ENCODE measurements around the gene DNAL4.

The DNAL4 gene, protein sequence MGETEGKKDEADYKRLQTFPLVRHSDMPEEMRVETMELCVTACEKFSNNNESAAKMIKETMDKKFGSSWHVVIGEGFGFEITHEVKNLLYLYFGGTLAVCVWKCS

DNA sequence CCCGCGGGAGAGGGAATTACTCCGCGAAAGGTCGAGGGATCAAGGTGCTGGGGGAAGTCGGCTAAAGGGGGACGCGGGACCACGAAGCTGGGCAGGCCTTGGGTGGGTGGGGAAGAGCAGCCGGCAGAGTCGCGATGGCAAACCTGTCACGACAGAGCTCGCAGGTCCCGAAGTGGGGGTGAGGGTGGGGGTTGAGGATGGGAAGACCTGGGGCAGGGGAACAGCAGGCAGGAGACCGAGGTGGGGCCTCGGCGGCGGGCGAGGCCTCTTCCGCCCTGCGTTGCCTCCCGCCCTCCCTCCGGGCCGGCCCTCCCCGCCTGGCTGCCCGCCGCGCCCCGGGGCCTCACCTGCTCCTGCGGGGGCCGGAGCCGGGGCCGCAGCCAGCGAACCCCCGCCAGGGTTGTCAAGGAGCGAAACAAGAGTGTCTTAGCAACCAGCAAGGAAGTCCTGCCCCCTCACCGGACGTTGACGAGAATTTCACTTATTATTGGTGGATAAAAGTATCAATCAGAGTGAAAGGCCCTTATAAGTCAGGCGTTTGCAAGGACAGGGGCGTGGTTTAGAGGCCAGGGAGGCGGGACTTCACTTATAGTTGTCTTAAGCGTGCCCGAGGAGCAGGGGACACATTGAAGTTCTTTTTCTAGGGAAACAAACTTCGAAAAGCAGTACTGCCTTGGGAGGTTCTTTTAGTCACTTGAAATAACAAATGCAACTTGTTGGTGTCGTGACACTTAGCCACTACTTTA, at the start of gene DNAL4:
Gene DNAL4 (minus strand): TSS at position 423 of the 746 bp plus-strand sequence. CDS start 11,412 bp downstream, outside the sequence.
- Histone ChIP-seq H3K36me3 (replicated peaks) (no peaks in the 10 kb centered on the region), H3K4me3 (peak within 1 kb of the TSS; percentile 53), H3K27me3 (ENCODE audit: low read depth) (peaks cover 9% of the 10 kb centered on the region; the same call in 1 of the 2 replicates), H3K9me3 (no peaks in the 10 kb centered on the region), H3K4me1 (peaks cover 6% of the 10 kb centered on the region)
- peak; percentile 95 to 96 for DNase-seq (ENCODE audit: low spot score in 2 of 2)
- in situ Hi-C loops (cut with MboI; ENCODE audit: low sequenced_read_pairs) = no loop called here

DNA sequence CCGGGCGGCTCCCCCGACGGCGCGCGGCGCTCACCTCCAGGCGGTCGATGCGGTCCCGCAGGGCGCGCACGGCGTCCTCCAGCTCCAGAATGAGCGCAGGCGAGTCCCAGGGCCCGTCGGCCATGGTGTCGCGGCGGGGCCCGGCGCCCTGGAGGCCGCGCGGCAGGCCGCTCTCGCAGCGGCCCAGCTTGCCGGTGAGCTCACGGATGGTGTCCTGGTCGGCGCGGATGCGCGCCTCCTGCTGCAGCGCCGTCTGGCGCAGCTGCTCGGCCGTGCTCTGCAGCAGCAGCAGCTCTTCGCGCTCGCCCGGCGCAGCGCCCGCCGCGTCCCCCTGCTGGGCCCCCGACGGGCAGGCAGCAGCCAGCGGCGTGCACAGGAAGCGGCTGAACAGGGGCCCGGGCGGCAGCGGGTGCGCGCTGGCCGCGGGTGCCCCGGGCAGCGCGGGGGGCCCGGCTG, 49.3 kb upstream of the DNAL4 start:
- peak overlapping the region; percentile 14; the same call in 1 of the 2 replicates for H3K4me3 ChIP-seq
- in situ Hi-C loops (cut with MboI; ENCODE audit: low sequenced_read_pairs) = no loop called here
- peak; percentile 29 to 50 for DNase-seq (ENCODE audit: low spot score in 2 of 2)
- H3K4me1 ChIP-seq = no peaks in the 10 kb centered on the region; the same call in 1 of the 2 replicates
- H3K36me3 ChIP-seq (replicated peaks) = no peaks in the 10 kb centered on the region
- no peaks in the 10 kb centered on the region for H3K9me3 ChIP-seq
- peaks cover 38% of the 10 kb centered on the region for H3K27me3 ChIP-seq (ENCODE audit: low read depth)

DNA sequence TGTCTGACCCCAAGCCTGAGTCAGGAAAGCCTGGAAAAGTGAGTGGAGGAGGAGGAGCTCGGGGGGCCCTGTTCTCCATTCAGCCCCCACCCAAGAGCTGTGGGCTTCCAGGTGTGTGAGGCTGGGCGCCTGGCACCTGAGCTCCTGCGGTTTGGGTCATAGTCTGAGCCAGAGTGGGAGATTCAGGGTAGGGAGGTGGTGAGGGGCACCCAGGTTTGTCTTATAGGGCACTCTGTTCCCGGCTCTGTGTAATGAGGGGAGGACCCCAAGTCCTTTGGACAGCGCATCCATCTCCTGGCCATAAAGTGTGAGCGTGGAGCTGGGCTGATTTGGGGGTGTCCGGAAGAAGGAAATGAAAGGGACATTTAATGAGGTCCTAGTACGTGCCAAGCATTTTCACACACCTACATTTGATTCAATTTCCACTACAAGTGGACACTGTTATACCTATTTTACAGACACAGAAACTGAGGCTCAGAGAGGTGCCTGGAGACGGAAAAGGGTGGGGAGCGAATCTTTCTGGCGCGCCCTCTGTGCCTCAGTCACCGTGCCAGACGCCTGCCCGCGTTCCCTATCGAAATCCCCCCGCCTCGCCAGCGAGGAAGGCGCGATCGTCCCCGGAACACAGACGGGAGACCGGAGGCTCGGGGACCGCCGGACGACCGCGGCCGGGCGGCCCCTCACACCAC, 48.7 kb upstream of the DNAL4 start:
- in situ Hi-C loops (cut with MboI; ENCODE audit: low sequenced_read_pairs) = no loop called here
- no peaks in the 10 kb centered on the region for H3K36me3 ChIP-seq (replicated peaks)
- no peak for DNase-seq (ENCODE audit: low spot score in 2 of 2)
- no peaks in the 10 kb centered on the region; the same call in 1 of the 2 replicates for H3K4me1 ChIP-seq
- peak overlapping the region; percentile 14; the same call in 1 of the 2 replicates for H3K4me3 ChIP-seq
- peaks cover 36% of the 10 kb centered on the region for H3K27me3 ChIP-seq (ENCODE audit: low read depth)
- no peaks in the 10 kb centered on the region for H3K9me3 ChIP-seq

DNA sequence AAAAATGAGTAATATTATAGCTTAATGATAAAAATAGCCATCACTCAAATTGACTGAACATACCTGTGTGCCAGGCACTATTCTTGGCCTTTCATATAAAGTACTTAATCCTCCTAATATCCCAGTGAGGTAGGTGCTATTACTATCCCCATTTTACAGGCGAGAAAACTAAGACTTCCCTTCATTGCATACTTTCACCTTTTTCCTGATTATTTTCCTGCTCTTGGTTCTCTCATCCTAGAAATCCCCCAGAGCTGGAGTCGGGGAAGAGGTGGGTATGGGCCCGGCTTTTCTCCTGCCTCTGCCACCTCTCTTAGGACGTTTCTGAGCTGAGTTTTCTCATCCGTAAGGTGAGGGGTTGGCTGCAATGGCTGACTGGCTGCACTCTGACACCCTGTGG, 47.7 kb upstream of the DNAL4 start:
- no peaks in the 10 kb centered on the region for H3K9me3 ChIP-seq
- H3K36me3 ChIP-seq (replicated peaks) = no peaks in the 10 kb centered on the region
- H3K4me1 ChIP-seq = no peaks in the 10 kb centered on the region; the same call in 1 of the 2 replicates
- peaks cover 40% of the 10 kb centered on the region for H3K27me3 ChIP-seq (ENCODE audit: low read depth)
- no peak for DNase-seq (ENCODE audit: low spot score in 2 of 2)
- in situ Hi-C loops (cut with MboI; ENCODE audit: low sequenced_read_pairs) = no loop called here
- H3K4me3 ChIP-seq = no peak overlapping the region

DNA sequence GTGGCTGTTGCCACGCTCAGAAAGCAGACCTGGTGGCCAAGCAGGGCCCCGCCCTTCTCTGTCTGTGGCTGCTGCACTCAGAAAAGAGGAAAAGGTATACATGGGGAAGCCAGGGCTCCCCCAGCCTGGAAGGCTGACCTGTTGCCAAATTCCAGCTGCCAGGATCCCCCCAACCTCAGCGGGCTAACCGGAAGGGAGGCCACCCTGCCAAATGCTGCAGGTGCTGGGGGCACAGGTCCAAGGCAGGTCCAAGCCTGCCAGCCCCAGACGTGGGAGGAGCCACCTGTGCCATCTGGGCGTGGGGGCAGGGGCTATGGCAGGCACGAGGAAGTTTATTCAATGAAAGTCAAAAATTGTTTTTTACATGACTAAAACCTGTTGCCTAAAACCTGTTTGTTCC, 47.3 kb upstream of the DNAL4 start:
- H3K4me3 ChIP-seq = no peak overlapping the region
- H3K36me3 ChIP-seq (replicated peaks) = no peaks in the 10 kb centered on the region
- H3K4me1 ChIP-seq = peaks cover under 1% of the 10 kb centered on the region; the same call in 1 of the 2 replicates
- H3K9me3 ChIP-seq = no peaks in the 10 kb centered on the region
- in situ Hi-C loops (cut with MboI; ENCODE audit: low sequenced_read_pairs) = no loop called here
- DNase-seq (ENCODE audit: low spot score in 2 of 2) = no peak
- H3K27me3 ChIP-seq (ENCODE audit: low read depth) = peaks cover 44% of the 10 kb centered on the region

DNA sequence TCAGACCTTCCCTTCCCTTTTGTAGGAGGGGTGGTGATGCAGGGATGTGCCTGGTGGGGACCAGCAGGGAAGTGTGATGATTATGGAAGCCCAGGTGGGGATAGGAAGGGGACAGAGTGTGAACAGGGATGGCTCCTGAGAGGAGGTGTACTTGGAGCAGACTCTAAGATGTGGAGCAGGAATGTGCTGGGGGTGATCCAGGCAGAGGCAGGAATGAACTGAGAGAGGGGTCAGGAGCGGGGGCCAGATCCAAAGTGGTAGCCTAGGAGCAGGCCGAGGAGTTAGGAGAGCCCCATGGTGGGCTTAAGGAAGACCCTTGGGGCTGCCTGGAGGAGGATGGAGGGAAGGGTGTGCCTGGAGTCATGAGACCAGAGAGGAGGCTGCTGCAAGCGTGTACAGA, 46.2 kb upstream of the DNAL4 start:
- Histone ChIP-seq H3K36me3 (replicated peaks) (no peaks in the 10 kb centered on the region), H3K27me3 (ENCODE audit: low read depth) (peaks cover 47% of the 10 kb centered on the region), H3K4me1 (peaks cover 7% of the 10 kb centered on the region; the same call in 1 of the 2 replicates), H3K4me3 (no peak overlapping the region), H3K9me3 (no peaks in the 10 kb centered on the region)
- in situ Hi-C loops (cut with MboI; ENCODE audit: low sequenced_read_pairs) = no loop called here
- no peak for DNase-seq (ENCODE audit: low spot score in 2 of 2)

DNA sequence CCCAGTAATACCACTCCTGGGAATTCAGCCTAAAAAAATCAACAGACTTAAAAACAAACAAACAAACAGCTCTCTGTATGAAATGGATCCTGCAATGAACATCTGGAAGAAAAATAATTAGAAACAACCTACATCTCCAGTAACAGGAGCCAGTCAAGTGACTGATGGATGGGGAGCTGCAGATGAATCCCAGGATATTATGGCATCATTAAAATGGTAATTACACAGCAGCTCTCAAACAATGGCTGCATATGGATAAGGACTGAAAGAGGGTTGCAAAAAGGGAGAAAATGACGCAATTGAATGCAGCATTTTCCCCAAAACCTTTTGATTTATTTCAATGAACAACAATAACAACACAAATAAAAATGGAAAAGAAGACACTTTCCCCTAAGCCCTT, 45.7 kb upstream of the DNAL4 start:
- Histone ChIP-seq H3K4me1 (peaks cover 7% of the 10 kb centered on the region; the same call in 1 of the 2 replicates), H3K27me3 (ENCODE audit: low read depth) (peaks cover 47% of the 10 kb centered on the region), H3K9me3 (no peaks in the 10 kb centered on the region), H3K36me3 (replicated peaks) (no peaks in the 10 kb centered on the region), H3K4me3 (no peak overlapping the region)
- in situ Hi-C loops (cut with MboI; ENCODE audit: low sequenced_read_pairs) = no loop called here
- peak in 1 of 2 experiments; percentile 13 for DNase-seq (ENCODE audit: low spot score in 2 of 2)

DNA sequence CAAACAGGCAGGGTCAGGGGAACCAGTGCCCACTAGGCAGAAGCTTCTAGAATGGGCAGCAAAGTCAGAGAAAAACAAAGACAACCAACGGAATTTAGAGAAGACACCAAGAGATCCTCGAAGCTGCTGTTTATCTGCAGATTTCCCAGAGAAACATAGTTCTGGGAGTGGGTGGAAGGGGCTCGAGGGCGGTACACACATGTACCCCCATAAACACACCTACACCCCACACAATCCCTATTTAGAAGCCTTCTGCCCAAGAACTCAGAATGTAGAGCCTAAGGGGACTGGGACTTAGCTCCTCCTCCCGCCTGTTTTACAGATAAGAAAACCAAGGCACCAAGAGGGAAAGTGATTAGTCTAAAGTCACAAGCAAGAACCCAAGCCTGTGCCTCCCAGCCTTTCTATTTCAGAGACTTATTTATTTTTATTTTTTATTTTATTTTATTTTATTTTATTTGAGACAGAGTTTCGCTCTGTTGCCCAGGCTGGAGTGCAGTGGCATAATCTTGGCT, 43.5 kb upstream of the DNAL4 start:
- Histone ChIP-seq H3K4me3 (no peak overlapping the region), H3K36me3 (replicated peaks) (no peaks in the 10 kb centered on the region), H3K9me3 (no peaks in the 10 kb centered on the region), H3K27me3 (ENCODE audit: low read depth) (peaks cover 35% of the 10 kb centered on the region), H3K4me1 (peaks cover 7% of the 10 kb centered on the region; the same call in 1 of the 2 replicates)
- no peak for DNase-seq (ENCODE audit: low spot score in 2 of 2)
- in situ Hi-C loops (cut with MboI; ENCODE audit: low sequenced_read_pairs) = no loop called here

DNA sequence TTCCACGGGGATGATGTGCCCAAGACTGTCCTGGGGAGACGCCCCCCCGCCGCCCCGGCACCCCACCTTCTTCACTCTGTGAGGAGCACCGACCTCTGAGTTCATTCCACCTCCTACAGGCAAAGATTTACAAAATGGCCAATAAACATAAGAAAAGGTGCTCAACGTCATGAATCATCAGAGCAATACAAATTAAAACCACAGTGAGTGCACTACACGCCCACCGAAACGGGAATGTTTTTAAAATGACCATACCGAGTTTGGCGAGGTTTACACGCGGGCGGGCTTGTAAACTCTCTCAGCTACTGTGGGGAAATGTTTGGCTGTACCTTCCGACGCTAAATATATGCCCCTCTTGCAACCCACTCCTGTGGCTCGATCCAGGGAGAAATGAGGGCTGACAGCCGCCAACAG, 42.0 kb upstream of the DNAL4 start:
- Histone ChIP-seq H3K4me1 (peaks cover 7% of the 10 kb centered on the region; the same call in 1 of the 2 replicates), H3K27me3 (ENCODE audit: low read depth) (peaks cover 19% of the 10 kb centered on the region), H3K4me3 (no peak overlapping the region), H3K36me3 (replicated peaks) (no peaks in the 10 kb centered on the region), H3K9me3 (no peaks in the 10 kb centered on the region)
- in situ Hi-C loops (cut with MboI; ENCODE audit: low sequenced_read_pairs) = no loop called here
- DNase-seq (ENCODE audit: low spot score in 2 of 2) = peak in 1 of 2 experiments; percentile 18

DNA sequence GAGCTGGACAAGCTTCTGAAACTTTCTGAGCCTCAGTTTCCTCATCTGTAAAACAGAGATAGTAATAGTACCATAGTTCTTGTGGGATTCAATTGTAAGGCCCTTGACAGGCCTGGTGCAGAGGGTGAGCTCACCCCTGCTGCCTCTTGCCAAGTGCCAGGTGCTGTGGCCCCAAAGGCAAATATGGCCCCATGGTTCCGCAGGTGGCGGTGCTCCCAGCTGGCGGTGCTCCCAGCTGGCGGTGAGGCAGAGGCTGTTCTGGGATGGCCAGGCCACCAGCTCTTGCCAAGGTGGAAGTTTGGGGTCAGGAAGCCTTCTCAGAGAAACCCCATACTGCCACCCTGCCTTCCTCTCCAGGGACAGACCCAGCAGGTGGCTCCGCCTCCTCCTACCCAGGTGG, 41.0 kb upstream of the DNAL4 start:
- no peaks in the 10 kb centered on the region for H3K36me3 ChIP-seq (replicated peaks)
- in situ Hi-C loops (cut with MboI; ENCODE audit: low sequenced_read_pairs) = no loop called here
- no peaks in the 10 kb centered on the region for H3K9me3 ChIP-seq
- DNase-seq (ENCODE audit: low spot score in 2 of 2) = no peak
- H3K4me1 ChIP-seq = peaks cover 7% of the 10 kb centered on the region; the same call in 1 of the 2 replicates
- H3K27me3 ChIP-seq (ENCODE audit: low read depth) = peaks cover 10% of the 10 kb centered on the region
- H3K4me3 ChIP-seq = no peak overlapping the region

DNA sequence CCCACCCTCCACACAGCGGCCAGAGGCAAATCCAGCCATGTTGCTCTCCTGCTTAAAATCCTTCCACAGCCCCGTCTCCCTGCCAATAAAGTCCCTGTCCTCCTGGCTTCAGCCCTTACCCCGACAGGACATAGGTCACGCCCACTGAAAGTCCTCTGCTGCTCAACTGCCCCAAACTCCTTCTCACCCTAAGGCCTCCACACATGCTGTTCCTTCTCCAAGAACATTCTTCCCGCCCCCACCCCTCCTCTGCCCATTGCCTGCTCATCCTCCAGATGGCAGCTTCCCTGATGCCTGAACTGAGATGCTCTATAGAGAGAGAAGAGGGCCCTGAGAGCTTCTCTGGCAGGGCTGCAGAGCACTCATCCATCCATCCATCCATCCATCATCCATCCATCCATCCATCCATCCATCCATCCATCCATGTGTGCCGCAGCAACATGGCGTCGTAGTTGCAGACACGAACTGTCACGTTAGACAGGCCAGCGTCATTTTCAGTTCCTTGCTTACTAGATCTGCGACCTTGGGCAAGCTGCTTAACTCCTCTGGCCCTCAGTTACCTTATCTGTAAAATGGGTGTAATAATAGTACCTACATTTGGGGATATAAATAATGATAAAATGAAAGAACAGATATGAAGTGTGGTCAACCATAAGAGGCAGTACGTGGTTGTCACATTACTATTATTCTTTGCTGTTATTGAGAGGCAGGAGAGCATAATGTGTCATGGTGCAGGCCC, 40.4 kb upstream of the DNAL4 start:
- in situ Hi-C loops (cut with MboI; ENCODE audit: low sequenced_read_pairs) = no loop called here
- DNase-seq (ENCODE audit: low spot score in 2 of 2) = no peak
- no peak overlapping the region for H3K4me3 ChIP-seq
- no peaks in the 10 kb centered on the region for H3K9me3 ChIP-seq
- no peaks in the 10 kb centered on the region for H3K36me3 ChIP-seq (replicated peaks)
- 0 out of 2 replicates have a peak, but pooled peaks cover 7% of the 10 kb centered on the region for H3K4me1 ChIP-seq
- peaks cover 10% of the 10 kb centered on the region for H3K27me3 ChIP-seq (ENCODE audit: low read depth)

DNA sequence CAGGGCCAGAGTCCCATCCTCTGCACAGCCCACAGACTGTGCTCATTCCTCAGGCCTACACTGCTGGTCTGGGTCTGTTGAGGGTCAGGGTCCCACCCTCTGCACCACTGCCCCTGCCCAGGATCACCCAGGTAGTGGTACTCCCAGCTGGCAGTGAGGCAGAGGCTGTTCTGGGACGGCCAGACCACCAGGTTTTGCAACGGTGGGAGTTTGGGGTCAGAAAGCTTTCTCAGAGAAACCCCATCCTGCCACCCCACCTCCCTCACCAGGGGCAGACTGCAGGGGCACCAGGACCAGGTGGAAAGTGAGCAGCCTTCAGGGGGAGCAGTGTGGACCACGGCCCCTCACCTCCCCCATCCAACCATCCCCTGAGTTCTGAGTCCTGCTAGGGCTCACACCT, 39.1 kb upstream of the DNAL4 start:
- no peaks in the 10 kb centered on the region for H3K9me3 ChIP-seq
- no peak overlapping the region for H3K4me3 ChIP-seq
- in situ Hi-C loops (cut with MboI; ENCODE audit: low sequenced_read_pairs) = no loop called here
- H3K4me1 ChIP-seq = 0 out of 2 replicates have a peak, but pooled peaks cover 7% of the 10 kb centered on the region
- H3K27me3 ChIP-seq (ENCODE audit: low read depth) = peaks cover 13% of the 10 kb centered on the region
- DNase-seq (ENCODE audit: low spot score in 2 of 2) = no peak
- no peaks in the 10 kb centered on the region for H3K36me3 ChIP-seq (replicated peaks)
